Muscle of back (tissue), 13 donors: ENCODE results near the gene ZNF208. TPM values are rescaled to one million over a fixed set of nuclear protein-coding genes. Genes with fewer than 3 reads are reported as not detected.
"Not testable (repeated sequence)": the region's sequence is repeated elsewhere in the genome, so short reads cannot be mapped to it uniquely, and the experiment has no call there.

Experiments
- DNase-seq, 3 donors: peaks; one replicate each; pipeline versions ENCODE4 v3.0.0 to v3.0.0-alpha.2; 2013
- long read RNA-seq, 9 donors: transcript quantifications; one replicate each; lab custom pipeline, GENCODE V29; 2026
- polyA plus RNA-seq, 10 donors: library from polyadenylated mRNA; unstranded; fragments of 120-200 nt; gene quantifications; one replicate each; pipeline ENCODE4 v1.2.1, GENCODE V29; 2013; ENCODE audit not compliant: insufficient read length in 10 of 10

The ZNF208 gene
- 1 to 10 TPM in 4 of 10 donors, under 1 TPM in 6; 0.39 to 1.7 (median 0.66) TPM for polyA plus RNA-seq
- long read RNA-seq, donor 1, result 0 reads
- long read RNA-seq, donor 2, result 0 reads
- long read RNA-seq, donor 3, result 0 reads
- long read RNA-seq, donor 4, result 0 reads
- long read RNA-seq, donor 5, result 0 reads
- long read RNA-seq, donor 6, result 0 reads
- long read RNA-seq, donor 7, result 0 reads
- long read RNA-seq, donor 8, result 0 reads
- long read RNA-seq, donor 9, result 0 reads

- DNase-seq, result not testable (repeated sequence)
Observed at GRCh38 chr19:22010437-22011143, at the start of gene ZNF208. ZNF208 (minus strand) TSS chr19:22010943; CDS start chr19:22010794, 149 bp downstream.

DNA sequence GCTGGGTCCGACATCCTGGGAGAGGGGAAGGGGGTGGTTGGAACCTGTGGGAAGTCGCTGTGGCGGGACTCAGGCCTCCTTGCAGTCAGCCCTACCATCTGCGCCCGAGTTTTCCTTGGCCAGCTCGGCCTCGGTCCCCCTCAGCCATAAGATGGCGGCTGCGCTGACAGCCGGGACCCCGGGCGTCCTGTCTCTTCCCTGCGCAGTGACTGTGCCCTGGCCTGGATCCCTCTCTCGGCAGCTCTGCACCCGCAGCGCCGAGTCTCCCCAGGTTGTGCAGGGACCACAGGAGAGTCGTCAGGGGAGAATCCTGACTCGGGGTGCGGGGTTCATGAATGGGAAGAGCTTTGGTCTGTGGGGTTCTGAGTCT, 41.9 kb upstream of the ZNF208 start:
- no peak for DNase-seq

DNA sequence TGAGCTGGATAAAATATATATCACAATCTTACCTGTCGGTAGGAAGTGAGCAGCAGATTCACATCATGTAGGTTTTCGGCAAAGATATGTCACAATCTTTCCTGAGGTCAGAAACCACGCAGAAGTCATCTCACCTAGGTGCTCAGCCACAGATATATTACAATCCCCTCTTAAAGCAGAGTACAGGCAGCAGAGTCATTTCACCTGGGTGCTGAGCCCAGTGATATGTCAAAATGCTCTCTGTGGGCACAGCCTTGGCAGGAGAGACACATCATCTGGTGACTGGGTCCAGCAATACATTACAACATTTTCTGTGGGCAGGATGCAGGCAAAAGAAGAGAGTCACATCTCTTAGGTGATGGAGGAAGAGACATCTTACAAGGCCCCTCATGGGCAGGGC, 30.4 kb upstream of the ZNF208 start:
- DNase-seq, result not testable (repeated sequence)

GRCh38 chr19:22030680-22031079, 19.9 kb upstream of the ZNF208 start:
- no peak for DNase-seq

DNA sequence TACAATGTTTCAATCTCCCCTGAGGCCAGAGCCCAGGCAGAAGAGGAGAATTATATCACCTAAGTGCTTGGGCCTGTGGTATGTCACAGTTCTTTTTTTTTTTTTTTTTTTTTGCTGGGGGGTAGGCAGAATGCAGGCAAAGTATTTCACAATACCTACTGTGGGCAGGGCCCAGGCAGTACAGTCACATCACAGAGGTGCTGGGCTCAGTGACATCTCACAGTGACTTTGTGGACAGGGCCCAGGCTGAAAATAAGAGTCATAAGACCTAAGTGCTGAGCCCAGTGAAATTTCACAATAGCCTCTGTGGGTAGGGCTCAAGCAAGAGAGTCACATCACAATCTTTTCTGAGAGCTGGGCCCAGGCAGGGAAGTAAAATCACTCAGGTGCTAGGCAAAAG, 15.9 kb upstream of the ZNF208 start:
- DNase-seq, result no peak

DNA sequence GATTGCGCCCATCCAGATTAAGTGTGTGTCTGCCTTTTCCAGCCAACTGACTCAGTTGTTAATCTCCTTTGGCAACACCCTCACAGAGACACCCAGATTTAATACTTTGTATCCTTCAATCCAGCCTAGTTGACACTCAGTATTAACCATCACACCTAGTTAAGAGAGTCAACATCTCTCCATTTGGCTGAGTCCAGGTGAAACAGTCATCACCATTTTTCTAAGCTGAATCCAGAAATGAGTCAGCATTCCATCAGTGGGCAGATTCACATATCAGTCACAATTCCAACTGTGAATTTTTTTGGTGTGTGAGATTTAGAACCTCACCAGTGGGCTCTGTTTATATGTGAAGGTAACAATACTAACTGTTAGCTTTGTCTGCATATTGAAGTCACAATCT, 14.8 kb upstream of the ZNF208 start:
- DNase-seq, result not testable (repeated sequence)

DNA sequence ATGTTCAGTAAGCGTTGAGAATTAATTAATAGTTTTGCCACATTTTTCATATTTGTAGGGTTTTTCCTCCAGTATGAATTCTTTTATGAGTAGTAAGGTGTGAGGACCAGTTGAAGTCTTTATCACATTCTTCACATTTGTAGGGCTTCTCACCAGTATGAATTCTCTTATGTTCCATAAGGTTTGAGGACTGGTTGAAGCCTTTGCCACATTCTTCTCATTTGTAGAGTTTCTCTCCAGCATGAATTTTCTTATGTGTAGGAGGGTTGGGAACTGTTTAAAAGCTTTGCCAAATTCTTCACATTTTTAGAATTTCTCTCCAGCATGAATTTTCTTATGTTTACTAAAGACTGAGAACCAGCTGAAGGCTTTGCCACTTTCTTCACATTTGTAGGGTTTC, 40.3 kb downstream of the ZNF208 start:
- no peak for DNase-seq

- DNase-seq, result peak in 1 of 3 donors; percentile 1
Observed at GRCh38 chr19:21947775-21948174, 63.0 kb downstream of the ZNF208 start.

DNA sequence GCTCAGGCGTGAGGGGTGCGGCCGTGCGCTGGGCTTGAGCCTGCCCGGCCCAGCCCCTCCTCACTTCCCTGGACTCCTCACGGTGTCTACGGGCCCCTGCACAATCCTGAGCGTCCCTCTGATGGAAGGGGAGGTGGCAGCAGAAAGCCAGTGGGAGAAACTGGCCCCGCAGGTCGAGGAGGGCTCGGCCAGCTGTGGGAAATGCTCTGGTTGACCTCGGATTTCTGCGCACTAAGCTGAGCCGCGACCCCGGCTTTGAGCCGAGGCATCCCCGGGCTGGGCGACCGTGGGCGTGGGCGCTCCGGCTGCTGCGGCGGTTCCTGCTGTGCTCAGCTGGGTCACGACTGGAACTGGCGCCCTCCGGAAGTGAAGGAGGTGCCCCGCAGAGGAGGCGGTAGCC, 70.1 kb downstream of the ZNF208 start:
- no peak for DNase-seq

GRCh38 chr19:21934593-21934992, 76.2 kb downstream of the ZNF208 start:
- no peak for DNase-seq

- DNase-seq, result no peak
Observed at GRCh38 chr19:21934131-21934530, 76.6 kb downstream of the ZNF208 start.

DNA sequence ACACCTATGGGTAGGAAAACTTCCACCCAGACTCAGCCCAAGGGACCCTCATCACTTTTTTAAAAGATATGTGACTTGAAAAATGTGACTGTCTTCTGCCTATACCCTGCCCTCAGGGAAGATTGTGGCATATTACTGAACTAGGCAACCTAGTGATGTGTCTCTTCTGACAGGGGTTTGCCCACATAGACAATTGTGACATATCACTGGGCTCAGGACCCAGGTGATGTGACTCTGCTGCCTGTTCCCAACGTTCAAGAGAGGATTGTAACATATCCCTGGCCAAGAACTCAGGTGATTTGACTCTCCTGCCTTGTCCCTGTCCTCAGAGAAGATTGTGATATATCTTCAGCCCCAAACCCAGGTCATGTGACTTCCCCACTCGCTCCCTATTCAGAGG, 88.5 kb downstream of the ZNF208 start:
- DNase-seq, result no peak

GRCh38 chr19:21921691-21922180, 89.0 kb downstream of the ZNF208 start:
- no peak for DNase-seq

GRCh38 chr19:21915411-21915810, 95.3 kb downstream of the ZNF208 start:
- DNase-seq, result no peak

DNA sequence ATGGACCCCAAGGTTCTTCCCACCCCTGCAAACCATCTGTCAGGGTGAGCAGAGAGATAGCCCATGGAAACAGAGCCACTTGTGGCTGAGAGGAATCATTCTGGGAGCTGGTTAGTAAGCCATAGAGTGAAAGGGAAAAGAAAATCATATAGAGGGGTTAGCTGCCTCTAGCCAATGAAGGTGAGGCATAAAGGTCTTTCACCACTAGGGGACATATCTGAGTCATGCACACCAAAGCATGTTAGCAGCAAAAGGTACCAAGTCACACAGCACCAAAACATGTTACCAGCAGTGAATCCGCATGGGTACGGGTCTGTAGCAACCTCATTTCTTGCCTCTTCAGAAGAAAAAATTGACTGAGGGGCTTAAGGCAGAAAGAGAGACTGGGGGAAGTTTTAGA, 98.1 kb downstream of the ZNF208 start:
- DNase-seq, result no peak

DNA sequence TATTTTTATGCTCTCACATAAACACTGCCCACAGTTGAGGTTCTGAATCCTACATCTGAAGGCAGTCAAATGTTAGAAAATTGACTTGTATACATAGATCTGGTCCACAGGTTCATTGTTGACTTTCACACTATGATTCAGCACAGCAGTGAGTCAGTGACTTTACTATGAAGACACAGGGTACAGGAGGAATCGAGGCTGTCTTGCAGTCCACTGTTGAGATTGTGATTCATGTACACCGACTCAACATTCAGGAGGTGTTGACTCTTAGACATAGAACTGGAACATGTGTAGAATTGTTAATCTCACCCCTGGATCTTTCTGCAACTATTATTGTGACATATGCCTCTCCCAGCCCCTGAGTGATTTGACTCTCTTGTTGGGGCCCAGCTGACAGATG, 100.4 kb downstream of the ZNF208 start:
- DNase-seq, result no peak

DNA sequence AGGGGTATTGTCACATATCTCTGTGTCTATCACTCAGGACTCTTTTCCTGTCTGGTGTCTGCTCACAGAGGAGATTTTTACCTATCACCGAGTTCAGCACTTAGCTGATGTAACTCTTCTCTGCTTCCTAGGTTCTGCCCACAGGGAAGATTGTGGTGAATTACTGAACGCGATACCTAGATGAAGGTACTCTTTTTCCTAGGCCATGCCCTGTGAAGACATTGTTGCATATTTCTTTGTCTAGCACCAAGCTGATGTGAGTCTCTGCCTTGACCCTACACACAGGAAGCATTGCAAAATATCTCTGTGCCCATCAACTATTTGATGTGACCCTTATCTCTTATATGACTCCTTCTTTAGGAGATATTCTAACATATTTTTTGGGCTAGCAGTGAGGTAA, 102.7 kb downstream of the ZNF208 start:
- DNase-seq, result no peak

GRCh38 chr19:21907516-21907915, 103.2 kb downstream of the ZNF208 start:
- no peak for DNase-seq

DNA sequence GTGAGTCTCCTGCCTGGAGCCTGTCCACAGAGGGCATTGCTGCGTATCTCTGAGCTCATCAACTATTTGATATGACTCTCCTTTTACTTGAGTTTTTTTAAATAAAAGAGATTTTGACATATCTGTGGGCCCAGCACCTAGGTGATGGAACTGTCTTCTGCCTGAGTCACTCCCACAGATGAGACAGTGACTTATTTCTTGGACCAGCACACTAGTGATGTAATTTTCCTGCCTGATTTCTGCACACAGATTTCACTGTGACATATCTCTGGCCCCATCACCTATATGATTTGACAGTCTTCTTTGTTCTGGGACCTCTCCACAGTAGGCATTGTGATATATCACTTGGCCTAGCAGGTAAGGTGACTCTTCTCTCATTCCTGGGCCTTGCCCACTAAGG, 108.2 kb downstream of the ZNF208 start:
- no peak for DNase-seq

GRCh38 chr19:21901861-21902260, 108.9 kb downstream of the ZNF208 start:
- DNase-seq, result no peak

DNA sequence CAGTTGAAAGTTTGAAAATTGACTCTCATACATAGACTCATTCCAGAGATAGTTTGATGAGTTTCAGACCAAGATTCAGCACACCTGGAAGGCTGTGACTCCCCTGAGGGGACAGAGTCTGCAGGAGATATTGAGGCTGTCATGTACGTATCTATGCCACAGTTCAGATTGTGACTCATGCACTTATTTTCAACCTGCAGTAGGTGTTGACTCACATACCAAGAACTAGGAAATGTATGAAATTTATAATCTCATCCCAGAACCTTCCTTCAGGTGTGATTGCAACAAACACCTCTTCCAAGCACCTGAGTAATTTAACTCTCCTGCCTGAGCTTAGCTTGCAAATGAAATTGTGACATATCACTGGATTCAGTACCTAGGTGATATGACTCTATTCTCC, 110.3 kb downstream of the ZNF208 start:
- DNase-seq, result no peak

DNA sequence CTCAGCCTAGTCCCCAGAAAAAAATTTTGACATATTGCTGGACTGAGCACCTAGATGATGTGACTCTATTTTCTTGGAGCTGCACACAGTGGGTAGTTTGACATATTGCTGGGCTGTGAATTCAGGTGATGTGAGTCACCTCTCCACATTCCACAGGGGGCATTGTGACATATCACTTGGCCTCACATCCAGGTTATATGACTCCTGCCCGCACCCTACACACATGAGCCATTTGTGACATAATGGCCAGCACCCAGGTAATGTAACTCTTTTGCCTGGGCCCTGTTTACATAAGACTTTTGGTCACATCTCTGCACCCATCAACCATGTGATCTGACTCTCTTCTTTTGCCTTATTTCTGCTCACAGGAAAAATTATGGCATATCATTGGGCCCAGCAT, 119.7 kb downstream of the ZNF208 start:
- no peak for DNase-seq

DNA sequence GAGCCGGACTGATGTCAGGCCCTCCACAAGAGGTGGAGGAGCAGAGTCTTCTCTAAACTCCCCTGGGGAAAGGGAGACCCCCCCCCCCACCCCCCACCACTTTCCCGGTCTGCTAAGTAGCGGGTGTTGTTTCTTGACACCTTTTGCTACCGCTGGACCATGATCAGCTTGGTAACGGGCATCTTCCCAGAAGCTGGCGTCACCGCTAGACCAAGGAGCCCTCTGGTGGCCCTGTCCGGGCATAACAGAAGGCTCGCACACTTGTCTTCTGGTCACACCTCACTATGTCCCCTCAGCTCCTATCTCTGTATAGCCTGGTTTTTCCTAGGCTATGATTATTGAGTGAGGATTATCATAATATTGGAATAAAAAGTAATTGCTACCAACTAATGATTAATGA, 120.7 kb downstream of the ZNF208 start:
- DNase-seq, result peak in 2 of 3 donors; percentile 7 to 8

DNA sequence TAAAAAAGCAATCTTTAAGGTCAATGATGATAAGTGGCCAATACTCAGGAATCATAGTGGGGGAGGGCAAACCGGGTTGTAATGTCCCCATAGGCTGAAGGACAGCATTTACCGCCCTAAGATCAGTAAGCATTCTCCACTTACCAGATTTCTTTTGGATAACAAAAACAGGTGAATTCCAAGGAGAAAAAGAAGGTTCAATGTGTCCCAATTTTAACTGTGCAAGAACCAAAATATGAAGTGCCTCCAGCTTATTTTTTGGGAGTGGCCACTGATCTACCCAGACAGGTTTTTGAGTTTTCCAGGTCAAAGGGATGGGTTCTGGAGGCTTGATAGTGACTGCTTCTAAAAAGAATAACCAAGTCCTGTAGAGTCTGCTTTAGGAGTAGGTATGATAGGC, 125.2 kb downstream of the ZNF208 start:
- not testable (repeated sequence) for DNase-seq
